ENCODE results near the gene KRT17. TPM values are rescaled to one million over a fixed set of nuclear protein-coding genes. Genes with fewer than 3 reads are reported as not detected.
"Not testable (repeated sequence)": the region's sequence is repeated elsewhere in the genome, so short reads cannot be mapped to it uniquely, and the experiment has no call there.

The KRT17 gene
- total RNA-seq, 1 experiment from 2014 or later = 1.5 TPM

DNA sequence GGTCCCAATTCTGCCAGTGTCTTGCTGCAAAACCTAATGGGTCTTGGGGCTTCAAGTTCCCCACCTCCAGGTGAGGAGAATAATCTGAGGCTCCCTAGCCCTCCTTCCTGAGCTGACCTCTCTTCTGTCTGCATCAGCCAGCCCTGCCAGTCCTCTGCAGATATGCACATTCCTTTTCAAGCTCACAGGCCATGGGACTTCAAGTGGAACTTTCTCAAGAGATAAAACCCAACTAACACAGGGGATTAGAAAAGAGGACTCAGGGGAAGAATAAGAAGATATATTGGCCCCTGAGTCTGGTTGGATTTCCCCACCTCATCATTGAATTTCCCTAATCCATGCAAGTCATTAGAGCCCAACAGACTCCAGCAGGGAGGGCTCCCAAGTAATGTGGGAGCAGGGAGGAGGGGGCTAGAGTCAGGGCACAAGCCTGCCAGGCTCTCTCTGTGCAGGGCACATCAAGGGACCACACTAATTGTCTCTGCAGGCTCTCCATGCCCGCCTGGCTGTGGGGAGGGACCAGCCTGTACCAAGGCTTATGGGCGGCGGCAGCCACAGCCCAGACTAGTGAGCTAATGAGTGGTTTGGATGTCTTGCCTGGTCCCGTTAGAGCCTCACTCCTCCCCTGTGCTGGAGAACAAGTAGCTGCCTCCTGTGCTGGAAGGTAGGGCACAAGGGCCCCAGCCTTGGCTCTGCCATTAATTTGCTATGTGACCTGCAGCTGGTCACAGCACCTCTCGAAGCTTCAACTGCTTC, 38.9 kb downstream of the KRT17 start:
- peaks cover 0 to 4% of the 10 kb centered on the region in 2 experiments; a peak in 1 of 5 replicates for H3K9me3 Mint-ChIP-seq
- Histone ChIP-seq H3K56ac (ENCODE audit: insufficient read length, low read depth, low read length) (no peak overlapping the region), H3K27me3 (ENCODE audit: insufficient read depth, low read length) (no peaks in the 10 kb centered on the region), H3K79me2 (ENCODE audit: insufficient read depth, low read length) (no peaks in the 10 kb centered on the region), H4K5ac (ENCODE audit: insufficient read length, low read depth, low read length) (no peak overlapping the region), H2BK5ac (ENCODE audit: insufficient read length, low read length) (no peak overlapping the region), H2AFZ (ENCODE audit: low read length) (no peak overlapping the region), H4K8ac (replicated peaks; ENCODE audit: insufficient read length, low read depth, low read length) (no peak overlapping the region), H3K23ac (ENCODE audit: insufficient read length, low read depth, low read length) (no peak overlapping the region), H3K4ac (ENCODE audit: low read depth, low read length) (no peak overlapping the region), H3K14ac (ENCODE audit: insufficient read depth, low read length) (peak overlapping the region; percentile 57; the same call in 1 of the 2 replicates), H3K9ac (ENCODE audit: extremely low read depth, insufficient read length, low read length) (no peak overlapping the region), H3K23me2 (ENCODE audit: insufficient read length, low read depth, low read length, poor library complexity, severe bottlenecking) (no peaks in the 10 kb centered on the region), H4K20me1 (ENCODE audit: control insufficient read depth, insufficient read depth, insufficient read length) (no peaks in the 10 kb centered on the region), H3K4me2 (ENCODE audit: insufficient read depth, insufficient read length, low read length) (no peak overlapping the region), H3K27ac (ENCODE audit: insufficient read length, low read depth, low read length) (no peak overlapping the region), H2BK20ac (ENCODE audit: low read depth, low read length, poor library complexity, severe bottlenecking) (no peak overlapping the region), H4K91ac (ENCODE audit: insufficient read length, low read depth, low read length) (no peak overlapping the region), H3K18ac (ENCODE audit: insufficient read length, low read depth, low read length) (no peak overlapping the region), H3K9me3 (ENCODE audit: control insufficient read depth, low read depth, low read length) (no peaks in the 10 kb centered on the region), H2BK15ac (ENCODE audit: low read depth, low read length) (no peak overlapping the region), H3K79me1 (ENCODE audit: insufficient read depth, low read depth, low read length, poor library complexity, severe bottlenecking) (no peaks in the 10 kb centered on the region), H2BK120ac (ENCODE audit: low read depth, low read length, poor library complexity, severe bottlenecking) (no peak overlapping the region), H3T11ph (ENCODE audit: low read length) (no peak overlapping the region), H2AK5ac (ENCODE audit: insufficient read length, low read length) (no peak overlapping the region), H2BK12ac (ENCODE audit: insufficient read length, low read depth, low read length) (no peak overlapping the region), H3K4me1 (ENCODE audit: insufficient read depth, low read length) (no peaks in the 10 kb centered on the region)
- H3K4me1 Mint-ChIP-seq = peaks cover 12 to 19% of the 10 kb centered on the region in 2 experiments
- no peak overlapping the region for H3K27ac Mint-ChIP-seq
- no peaks in the 10 kb centered on the region for H3K36me3 Mint-ChIP-seq (ENCODE audit: insufficient read depth in 1 of 3, low read depth in 3 of 3)
- no CpG with 5 or more reads among the region's 5 CpGs for WGBS (ENCODE audit: extremely low coverage, insufficient read length, low lambda C conversion rate)
- no peak for DNase-seq
- H3K27me3 Mint-ChIP-seq (ENCODE audit: low read depth) = peaks cover 16% of the 10 kb centered on the region
- no peak overlapping the region for H3K4me3 Mint-ChIP-seq
- TF ChIP-seq, protein P1, sequence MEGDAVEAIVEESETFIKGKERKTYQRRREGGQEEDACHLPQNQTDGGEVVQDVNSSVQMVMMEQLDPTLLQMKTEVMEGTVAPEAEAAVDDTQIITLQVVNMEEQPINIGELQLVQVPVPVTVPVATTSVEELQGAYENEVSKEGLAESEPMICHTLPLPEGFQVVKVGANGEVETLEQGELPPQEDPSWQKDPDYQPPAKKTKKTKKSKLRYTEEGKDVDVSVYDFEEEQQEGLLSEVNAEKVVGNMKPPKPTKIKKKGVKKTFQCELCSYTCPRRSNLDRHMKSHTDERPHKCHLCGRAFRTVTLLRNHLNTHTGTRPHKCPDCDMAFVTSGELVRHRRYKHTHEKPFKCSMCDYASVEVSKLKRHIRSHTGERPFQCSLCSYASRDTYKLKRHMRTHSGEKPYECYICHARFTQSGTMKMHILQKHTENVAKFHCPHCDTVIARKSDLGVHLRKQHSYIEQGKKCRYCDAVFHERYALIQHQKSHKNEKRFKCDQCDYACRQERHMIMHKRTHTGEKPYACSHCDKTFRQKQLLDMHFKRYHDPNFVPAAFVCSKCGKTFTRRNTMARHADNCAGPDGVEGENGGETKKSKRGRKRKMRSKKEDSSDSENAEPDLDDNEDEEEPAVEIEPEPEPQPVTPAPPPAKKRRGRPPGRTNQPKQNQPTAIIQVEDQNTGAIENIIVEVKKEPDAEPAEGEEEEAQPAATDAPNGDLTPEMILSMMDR (conservative IDR thresholded peaks at IDR 0.05) = no peak

DNA sequence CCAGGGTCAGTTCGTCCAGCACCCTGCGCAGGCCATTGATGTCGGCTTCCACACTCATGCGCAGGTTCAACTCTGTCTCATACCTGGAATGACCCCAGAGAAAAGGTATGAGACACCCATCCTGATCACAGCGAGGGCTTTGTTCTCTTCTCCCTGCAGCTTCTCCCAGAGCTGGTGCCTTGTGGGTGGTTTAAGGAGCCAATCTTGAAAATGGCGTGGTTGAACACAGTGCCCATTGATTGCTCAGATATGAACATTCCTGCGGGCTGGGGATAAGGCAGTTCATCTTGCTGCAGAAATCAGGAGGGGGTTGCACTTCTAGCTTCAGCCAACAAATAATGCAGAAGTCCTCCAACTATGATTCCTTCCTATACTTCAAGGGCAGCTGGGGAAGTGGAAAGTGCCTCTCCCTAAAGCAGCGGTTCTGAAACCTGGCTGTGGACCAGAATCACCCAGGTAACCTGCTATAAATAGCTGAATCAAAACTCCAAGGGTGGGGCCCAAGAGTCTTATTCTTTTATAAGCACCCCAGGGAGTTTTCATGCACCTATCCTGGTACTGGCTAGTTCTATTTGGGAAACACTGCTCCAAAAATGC, 39.9 kb downstream of the KRT17 start:
- not testable (repeated sequence) for H4K5ac ChIP-seq (ENCODE audit: insufficient read length, low read depth, low read length); H3K27ac Mint-ChIP-seq; H3K79me2 ChIP-seq (ENCODE audit: insufficient read depth, low read length); H4K8ac ChIP-seq (replicated peaks; ENCODE audit: insufficient read length, low read depth, low read length); H3K9me3 ChIP-seq (ENCODE audit: control insufficient read depth, low read depth, low read length); H3K4ac ChIP-seq (ENCODE audit: low read depth, low read length); H3K4me2 ChIP-seq (ENCODE audit: insufficient read depth, insufficient read length, low read length); H2AK5ac ChIP-seq (ENCODE audit: insufficient read length, low read length); H3K4me1 ChIP-seq (ENCODE audit: insufficient read depth, low read length); H2BK20ac ChIP-seq (ENCODE audit: low read depth, low read length, poor library complexity, severe bottlenecking); H2BK5ac ChIP-seq (ENCODE audit: insufficient read length, low read length); H2BK120ac ChIP-seq (ENCODE audit: low read depth, low read length, poor library complexity, severe bottlenecking); DNase-seq; H4K91ac ChIP-seq (ENCODE audit: insufficient read length, low read depth, low read length); H3K9ac ChIP-seq (ENCODE audit: extremely low read depth, insufficient read length, low read length); H2AFZ ChIP-seq (ENCODE audit: low read length); H3K27ac ChIP-seq (ENCODE audit: insufficient read length, low read depth, low read length); H3K14ac ChIP-seq (ENCODE audit: insufficient read depth, low read length); H4K20me1 ChIP-seq (ENCODE audit: control insufficient read depth, insufficient read depth, insufficient read length); H3K23ac ChIP-seq (ENCODE audit: insufficient read length, low read depth, low read length); H2BK15ac ChIP-seq (ENCODE audit: low read depth, low read length); H3K23me2 ChIP-seq (ENCODE audit: insufficient read length, low read depth, low read length, poor library complexity, severe bottlenecking); H3T11ph ChIP-seq (ENCODE audit: low read length); H3K9me3 Mint-ChIP-seq; H3K18ac ChIP-seq (ENCODE audit: insufficient read length, low read depth, low read length); H3K36me3 Mint-ChIP-seq (ENCODE audit: insufficient read depth in 1 of 3, low read depth in 3 of 3); H2BK12ac ChIP-seq (ENCODE audit: insufficient read length, low read depth, low read length); H3K27me3 ChIP-seq (ENCODE audit: insufficient read depth, low read length); H3K4me3 Mint-ChIP-seq; H3K79me1 ChIP-seq (ENCODE audit: insufficient read depth, low read depth, low read length, poor library complexity, severe bottlenecking); H3K56ac ChIP-seq (ENCODE audit: insufficient read length, low read depth, low read length)
- no CpG with 5 or more reads among the region's 8 CpGs for WGBS (ENCODE audit: extremely low coverage, insufficient read length, low lambda C conversion rate)
- H3K27me3 Mint-ChIP-seq (ENCODE audit: low read depth) = peaks cover 22% of the 10 kb centered on the region
- peaks cover 15 to 24% of the 10 kb centered on the region in 2 experiments for H3K4me1 Mint-ChIP-seq
